ENCODE measurements around the gene NNT. TPM values are rescaled to one million over a fixed set of nuclear protein-coding genes. Genes with fewer than 3 reads are reported as not detected.

Gene NNT
- total and polyA plus RNA-seq, 9 of the 15 experiments (the other 6 are each of a cell fraction or from before 2014, with no cell fraction given) = 21.9 to 68.6 (median 42.2) TPM

- TF ChIP-seq KDM1A (IDR thresholded peaks at IDR 0.05) (no peak), RFX7 (CRISPR knock-in tag; IDR thresholded peaks at IDR 0.05) (no peak), ELF1 (tag; IDR thresholded peaks at IDR 0.05) (peak; percentile 46; the same call in 1 of the 2 replicates), SPI1 (IDR thresholded peaks at IDR 0.05; ENCODE audit: borderline replicate concordance, low read depth, low read length) (0 out of 2 replicates have a peak, but pooled peaks have one; percentile 17), EZH2 (IDR thresholded peaks at IDR 0.05; ENCODE audit: borderline replicate concordance, low read depth, low read length) (no peak), MYC (IDR thresholded peaks at IDR 0.05; ENCODE audit: low read depth, low read length) (no peak), MYC (CRISPR knock-in tag; IDR thresholded peaks at IDR 0.05; ENCODE audit: borderline replicate concordance, low read depth) (peak; percentile 56; the same call in 1 of the 2 replicates), ZNF263 (CRISPR knock-in tag; IDR thresholded peaks at IDR 0.05; ENCODE audit: borderline replicate concordance) (0 out of 2 replicates have a peak, but pooled peaks have one; percentile 58), ZNF592 (IDR thresholded peaks at IDR 0.05) (no peak), TOE1 (IDR thresholded peaks at IDR 0.05; ENCODE audit: borderline replicate concordance) (peak; percentile 40; the same call in 1 of the 2 replicates), TOE1 (CRISPR knock-in tag; IDR thresholded peaks at IDR 0.05; ENCODE audit: borderline replicate concordance, low read depth) (no peak), ETV6 (IDR thresholded peaks at IDR 0.05; ENCODE audit: borderline replicate concordance in 1 of 2, low read depth in 2 of 2, low read length in 1 of 2) (0 out of 4 replicates have a peak, but pooled peaks of 1 of the 2 experiments have one; percentile 30), ETV6 (CRISPR knock-in tag; IDR thresholded peaks at IDR 0.05; ENCODE audit: borderline replicate concordance) (no peak), HMG20B (CRISPR knock-in tag; IDR thresholded peaks at IDR 0.05) (no peak), ZNF232 (CRISPR knock-in tag; IDR thresholded peaks at IDR 0.05) (no peak), ZNF764 (CRISPR knock-in tag; IDR thresholded peaks at IDR 0.05; ENCODE audit: low read depth) (no peak), NBN (IDR thresholded peaks at IDR 0.05; ENCODE audit: low read depth) (0 out of 2 replicates have a peak, but pooled peaks have one; percentile 10), CHD1 (IDR thresholded peaks at IDR 0.05; ENCODE audit: low read length) (peak; percentile 27), ZBTB33 (CRISPR knock-in tag; IDR thresholded peaks at IDR 0.05) (no peak; the same call in 1 of the 2 replicates), CEBPB (tag; IDR thresholded peaks at IDR 0.05) (no peak), ZC3H4 (CRISPR knock-in tag; IDR thresholded peaks at IDR 0.05; ENCODE audit: borderline replicate concordance) (peak; percentile 92), SMC3 (conservative IDR thresholded peaks at IDR 0.05; ENCODE audit: insufficient read depth, low read depth, low read length) (no peak), ZBTB8A (IDR thresholded peaks at IDR 0.05; ENCODE audit: partially characterized antibody) (no peak)
Observed at GRCh38 chr5:43555895-43556606, 46.9 kb upstream of the NNT start (continued).

Measured in K562 (cell line).